ENCODE results near the gene SSX3.
"Not testable (repeated sequence)": the region's sequence is repeated elsewhere in the genome, so short reads cannot be mapped to it uniquely, and the experiment has no call there.

DNA sequence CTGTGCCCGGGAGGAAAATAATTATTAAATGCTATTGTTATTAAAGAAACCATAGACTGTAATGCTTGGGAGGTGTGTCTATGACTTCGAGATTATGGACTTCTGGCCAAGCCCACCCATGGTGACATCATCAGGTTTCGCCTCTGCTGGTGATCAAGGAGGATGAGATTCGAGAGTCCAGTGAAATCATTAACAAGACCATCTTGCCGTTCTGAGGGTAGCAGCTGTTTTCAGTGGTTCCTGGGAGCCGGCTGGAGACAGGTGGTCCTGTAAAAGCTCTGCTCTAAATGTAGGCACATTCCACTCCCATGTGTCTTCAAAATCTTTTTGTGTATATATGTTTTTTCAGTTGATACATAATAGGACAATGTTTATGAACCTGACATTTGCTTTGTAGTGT is 2.8 kb upstream of the SSX3 start:
- TF ChIP-seq, protein P1, sequence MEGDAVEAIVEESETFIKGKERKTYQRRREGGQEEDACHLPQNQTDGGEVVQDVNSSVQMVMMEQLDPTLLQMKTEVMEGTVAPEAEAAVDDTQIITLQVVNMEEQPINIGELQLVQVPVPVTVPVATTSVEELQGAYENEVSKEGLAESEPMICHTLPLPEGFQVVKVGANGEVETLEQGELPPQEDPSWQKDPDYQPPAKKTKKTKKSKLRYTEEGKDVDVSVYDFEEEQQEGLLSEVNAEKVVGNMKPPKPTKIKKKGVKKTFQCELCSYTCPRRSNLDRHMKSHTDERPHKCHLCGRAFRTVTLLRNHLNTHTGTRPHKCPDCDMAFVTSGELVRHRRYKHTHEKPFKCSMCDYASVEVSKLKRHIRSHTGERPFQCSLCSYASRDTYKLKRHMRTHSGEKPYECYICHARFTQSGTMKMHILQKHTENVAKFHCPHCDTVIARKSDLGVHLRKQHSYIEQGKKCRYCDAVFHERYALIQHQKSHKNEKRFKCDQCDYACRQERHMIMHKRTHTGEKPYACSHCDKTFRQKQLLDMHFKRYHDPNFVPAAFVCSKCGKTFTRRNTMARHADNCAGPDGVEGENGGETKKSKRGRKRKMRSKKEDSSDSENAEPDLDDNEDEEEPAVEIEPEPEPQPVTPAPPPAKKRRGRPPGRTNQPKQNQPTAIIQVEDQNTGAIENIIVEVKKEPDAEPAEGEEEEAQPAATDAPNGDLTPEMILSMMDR (IDR thresholded peaks at IDR 0.05), result not testable (repeated sequence)
- not testable (repeated sequence) for TF ChIP-seq ZFX (IDR thresholded peaks at IDR 0.05; ENCODE audit: borderline replicate concordance)

All from 22Rv1 (cell line).